Pancreas (tissue), 10 donors: ENCODE results near the gene TRERF1. TPM values are rescaled to one million over a fixed set of nuclear protein-coding genes. Genes with fewer than 3 reads are reported as not detected.

Experiments used
- ATAC-seq, 4 donors: fragments of 200-7000 bp; cut with Tn5 transposase; one replicate each; pipeline versions ENCODE4 v1.8.0 to v1.9.1; 2020; ENCODE audit warnings: mild to moderate bottlenecking in 4 of 4, moderate library complexity in 4 of 4
- DNase-seq, 6 donors: peaks; one replicate each; pipeline ENCODE4 v3.0.0-alpha.2; 2020
- FAIRE-seq: peaks from 2 replicates; lab custom pipeline; 2012; peaks lifted over from hg19 to GRCh38; lab: Jason Lieb, UNC
- H3K27ac ChIP-seq, 4 donors: fragments of 200-600 bp; sonication (generic); 1 replicate in 3 of 4; 2 replicates in 1 of 4; pipeline versions ENCODE4 v1.5.0 to v1.8.0; 2020
- H3K27me3 ChIP-seq, 4 donors: fragments of 200-600 bp; one replicate each; pipeline ENCODE4 v1.8.0; 2021
- H3K36me3 ChIP-seq, 3 donors: fragments of 200-600 bp; sonication (generic) in 1 of 3; one replicate each; pipeline versions ENCODE4 v1.5.0 to v1.8.0; 2020 to 2021
- H3K4me1 ChIP-seq, 3 donors: fragments of 200-600 bp; one replicate each; pipeline ENCODE4 v1.8.0; 2021
- H3K4me3 ChIP-seq, 4 donors: fragments of 200-600 bp; sonication (generic) in 2 of 4; one replicate each; pipeline versions ENCODE4 v1.5.0 to v1.8.0; 2020 to 2021
- H3K9me3 ChIP-seq, 4 donors: fragments of 200-600 bp; one replicate each; pipeline ENCODE4 v1.8.0; 2021
- CTCF ChIP-seq, 4 donors: fragments of 200-600 bp; sonication (generic) in 3 of 4; IDR thresholded peaks; one replicate each; pipeline versions ENCODE4 v1.5.0 to v1.8.0; 2021; ENCODE audit warnings: antibody characterized with exemption in 4 of 4
- WGBS, 2 donors: extraction: QIAGEN DNeasy Blood & Tissue Kit; methylation state at CpG; one replicate each; pipeline ENCODE4 v1.1.7; 2013; 5-methylcytosine and 5-hydroxymethylcytosine counted together
- intact Hi-C, 3 donors: fragments of 100-400 bp; cut with DNase I; formaldehyde crosslinking; loops; one replicate each; pipeline versions ENCODE4 v1.11.1 to v1.14.2; 2022
- polyA plus RNA-seq, 2 donors: library from polyadenylated mRNA; stranded (reverse); fragments of 200-250 nt; gene quantifications; one replicate each; pipeline ENCODE4 v1.2.3, GENCODE V29; 2013
- total RNA-seq, 6 donors: library from RNA; stranded (reverse); fragmentation: NEBNext Ultra II Directional in 4 of 6; extraction: Animal tissue kit (Norgen Biotek cat#: 25700) in 4 of 6; gene quantifications; one replicate each; pipeline versions ENCODE4 v1.2.1 to v1.2.4, GENCODE V29; 2021 to 2023
- donor health status: healthy with polysubstance abuse.
- donor health status: DM: no; HTN: no; CAD: no; lungs with moderate emphysema.
- donor health status: DM: no; HTN: no; CAD: no.
- donor health status: control.
- donor health status: control.
- donor health status: Bipolar disorder and iron deficiency.
- donor health status: DM: yes; HTN: yes; CAD: no.
- donor health status: DM: no; HTN: no; CAD: no.
- donor health status: DM: no; HTN: no; CAD: no.
- donor health status: DM: yes; HTN: yes; CAD: no.

Gene TRERF1
- total and polyA plus RNA-seq, 8 donors = 0.94 to 2.5 (median 1.5) TPM

- FAIRE-seq = no peak
- no peaks in the 10 kb centered on the region for H3K36me3 ChIP-seq
- DNase-seq = no peak
- intact Hi-C loops = no loop called here
- 64 to 76% methylated on average over 1 of the region's 1 CpG for WGBS, 2 donors
- H3K9me3 ChIP-seq = no peaks in the 10 kb centered on the region
- no peaks in the 10 kb centered on the region for H3K27me3 ChIP-seq
- peaks cover 0 to under 1% (median 0%) of the 10 kb centered on the region in 3 donors for H3K4me1 ChIP-seq
- no peak overlapping the region for H3K27ac ChIP-seq
- ATAC-seq = no peak
- H3K4me3 ChIP-seq = no peak overlapping the region
- no peak for TF ChIP-seq CTCF (IDR thresholded peaks at IDR 0.05)
Observed at GRCh38 chr6:42301986-42302385, 149.7 kb downstream of the TRERF1 start.

- no peak for TF ChIP-seq CTCF (IDR thresholded peaks at IDR 0.05)
- WGBS, 2 donors = 70% methylated on average over 1 of the region's 1 CpG
- Histone ChIP-seq H3K27me3 (no peaks in the 10 kb centered on the region), H3K4me3 (no peak overlapping the region), H3K9me3 (no peaks in the 10 kb centered on the region), H3K36me3 (no peaks in the 10 kb centered on the region), H3K4me1 (no peaks in the 10 kb centered on the region), H3K27ac (no peak overlapping the region)
- intact Hi-C loops = no loop called here
- no peak for FAIRE-seq
- ATAC-seq = peak in 1 of 4 donors; percentile 62
- DNase-seq = no peak
Observed at GRCh38 chr6:42300701-42301100, 151.0 kb downstream of the TRERF1 start.

- Histone ChIP-seq H3K27ac (no peak overlapping the region), H3K27me3 (no peaks in the 10 kb centered on the region), H3K4me1 (no peaks in the 10 kb centered on the region), H3K36me3 (no peaks in the 10 kb centered on the region), H3K9me3 (no peaks in the 10 kb centered on the region), H3K4me3 (no peak overlapping the region)
- intact Hi-C loops = no loop called here
- WGBS, 2 donors = 80 to 81% methylated on average over 1 of the region's 1 CpG
- no peak for ATAC-seq
- DNase-seq = no peak
- TF ChIP-seq CTCF (IDR thresholded peaks at IDR 0.05) = no peak
- no peak for FAIRE-seq
Observed at GRCh38 chr6:42300185-42300584, 151.5 kb downstream of the TRERF1 start.

- intact Hi-C loops = no loop called here
- ATAC-seq (no peak), FAIRE-seq (no peak), DNase-seq (no peak)
- H3K27ac ChIP-seq = no peak overlapping the region
- TF ChIP-seq CTCF (IDR thresholded peaks at IDR 0.05) = no peak
- H3K4me1 ChIP-seq = no peaks in the 10 kb centered on the region
- H3K4me3 ChIP-seq = no peak overlapping the region
- no peaks in the 10 kb centered on the region for H3K36me3 ChIP-seq
- no peaks in the 10 kb centered on the region for H3K27me3 ChIP-seq
- no peaks in the 10 kb centered on the region for H3K9me3 ChIP-seq
Observed at GRCh38 chr6:42297661-42298060, 154.1 kb downstream of the TRERF1 start.

- Histone ChIP-seq H3K9me3 (no peaks in the 10 kb centered on the region), H3K4me3 (no peak overlapping the region), H3K4me1 (no peaks in the 10 kb centered on the region), H3K27me3 (no peaks in the 10 kb centered on the region), H3K36me3 (no peaks in the 10 kb centered on the region), H3K27ac (no peak overlapping the region)
- no peak for TF ChIP-seq CTCF (IDR thresholded peaks at IDR 0.05)
- DNase-seq (no peak), FAIRE-seq (no peak), ATAC-seq (no peak)
- 88 to 91% methylated on average over 3 of the region's 3 CpGs for WGBS, 2 donors
- intact Hi-C loops = no loop called here
Observed at GRCh38 chr6:42296614-42297013, 155.1 kb downstream of the TRERF1 start.
